GM18858 (cell line): ENCODE data around the gene SRSF4.
"Not testable (repeated sequence)": the region's sequence is repeated elsewhere in the genome, so short reads cannot be mapped to it uniquely, and the experiment has no call there.

Experiments used
- ATAC-seq: cut with Tn5 transposase; IDR thresholded peaks from one replicate; pipeline ENCODE4 v1.9.1; 2021; ENCODE audit not compliant: unreplicated experiment

Gene SRSF4

DNA sequence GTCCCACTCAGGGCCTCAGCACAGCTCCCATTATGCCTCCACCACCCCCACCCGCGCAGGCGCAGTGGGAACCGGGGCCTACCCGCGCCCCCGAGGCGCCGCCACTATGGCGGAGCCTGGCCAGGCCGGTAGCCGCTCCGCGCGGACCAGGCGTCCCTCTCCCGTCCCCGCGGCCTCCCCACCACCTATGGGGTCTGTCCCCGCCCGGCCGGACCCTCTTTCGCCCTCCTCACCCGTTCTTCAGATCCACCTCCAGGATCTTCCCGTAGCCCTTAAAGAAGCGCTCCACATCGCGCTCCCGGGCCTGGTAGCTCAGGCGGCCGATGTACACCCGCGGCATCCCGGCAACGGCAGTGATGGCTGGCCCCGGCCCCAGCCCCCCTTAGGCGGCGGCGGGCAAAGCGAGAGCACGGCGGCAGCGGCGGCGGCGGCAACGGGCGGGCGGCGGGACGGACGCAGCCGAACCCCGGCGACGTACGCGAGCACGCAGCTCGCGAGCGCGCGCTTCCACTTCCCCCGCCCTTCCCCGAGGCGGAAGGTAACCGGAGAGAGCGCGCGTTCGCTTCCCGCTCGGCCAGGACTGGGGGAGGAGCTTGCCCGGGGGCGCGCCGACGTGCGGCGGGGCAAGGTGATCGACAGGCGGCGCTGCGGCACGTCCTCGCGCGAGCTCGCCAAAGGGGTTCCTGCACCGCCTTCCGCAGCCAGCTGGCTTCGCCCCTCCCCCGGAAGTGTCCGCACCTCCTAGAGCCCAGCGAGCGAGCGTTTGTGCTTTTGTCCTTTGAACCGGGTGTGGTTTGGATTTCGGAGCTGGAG lies at the start of gene SRSF4:
TSS of gene SRSF4 (minus strand) at position 488 of the 813 bp plus-strand sequence. CDS start at position 340, 148 bp downstream.
- ATAC-seq: peak; percentile 76

DNA sequence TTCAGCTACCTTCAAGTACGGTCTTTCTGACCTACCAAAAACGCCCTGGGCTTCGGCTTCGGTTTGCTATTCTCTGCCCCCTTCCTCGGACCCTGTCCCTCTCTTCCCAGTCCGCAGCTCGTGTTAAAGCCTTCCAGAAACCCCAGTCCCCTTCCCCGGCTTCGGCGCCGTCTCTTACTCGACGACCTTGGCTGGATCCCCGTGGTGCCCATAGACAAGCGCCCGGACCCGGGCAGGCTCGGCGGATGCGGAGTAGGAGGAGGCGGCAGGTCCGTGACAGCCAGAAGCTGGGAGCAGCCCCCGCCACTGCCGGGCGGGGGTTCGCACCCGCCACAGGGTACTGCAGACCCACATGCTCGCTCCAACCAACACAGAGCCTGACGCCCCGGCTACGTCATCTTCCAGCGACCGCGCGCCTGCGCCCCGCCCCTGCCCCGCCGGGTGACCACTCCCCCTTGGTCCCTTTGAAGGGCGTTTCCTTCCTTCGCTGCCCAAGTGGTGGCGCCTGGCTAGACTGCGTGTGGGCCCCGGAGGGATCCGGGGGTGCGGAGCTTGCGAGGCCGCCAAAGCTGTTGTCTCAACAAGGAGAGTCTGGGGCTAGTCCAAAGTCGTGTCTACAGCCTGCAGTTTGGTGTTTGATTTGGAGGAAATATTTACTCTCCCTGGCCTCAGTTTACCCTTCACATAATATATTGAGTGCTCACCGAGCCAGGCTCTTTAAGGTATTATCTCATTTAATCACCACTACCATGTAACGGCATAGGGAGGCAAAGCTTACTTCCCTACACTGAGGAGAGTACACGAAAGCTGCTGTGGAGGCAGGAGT lies 49.1 kb upstream of the SRSF4 start, which contains the start of gene MECR:
TSS of gene MECR (minus strand) at position 382 of the 826 bp plus-strand sequence. CDS start at position 354, 28 bp downstream.
- ATAC-seq: peak; percentile 80

DNA sequence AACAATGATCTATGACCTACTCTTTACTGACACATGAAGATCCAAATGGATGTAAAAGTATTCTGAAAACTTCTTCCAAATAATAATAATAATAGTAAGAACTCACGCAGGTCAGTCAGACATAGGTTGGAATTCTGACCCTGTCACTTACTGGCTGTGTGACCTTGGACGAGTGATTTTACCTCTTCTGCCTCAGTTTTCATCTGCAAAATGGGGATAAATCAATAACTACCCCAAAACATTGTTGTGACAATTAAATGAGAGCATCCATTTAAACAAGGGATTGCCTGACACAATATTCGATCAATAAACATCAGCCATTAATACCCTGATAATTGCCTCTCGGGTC lies 48.5 kb upstream of the SRSF4 start:
- ATAC-seq: no peak

DNA sequence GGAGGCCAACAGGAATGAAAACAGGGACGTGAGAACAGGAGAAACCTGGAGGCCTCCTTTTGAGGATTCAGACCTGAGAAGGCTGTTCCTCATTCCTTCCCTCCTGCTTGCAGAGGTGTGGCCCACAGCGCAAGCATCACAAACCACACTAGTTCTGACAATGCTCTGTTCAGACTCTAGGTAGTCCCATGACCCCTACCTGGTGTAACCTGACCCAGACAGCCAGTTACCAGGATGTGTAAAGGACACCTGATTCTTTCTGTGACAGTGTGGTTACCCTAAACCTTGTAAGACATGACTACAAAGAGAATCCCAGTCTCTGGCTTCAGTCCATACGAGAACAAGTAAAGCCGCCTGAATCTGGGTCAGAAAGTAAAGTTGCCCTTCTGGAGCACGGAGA lies 45.8 kb upstream of the SRSF4 start:
- ATAC-seq: no peak

DNA sequence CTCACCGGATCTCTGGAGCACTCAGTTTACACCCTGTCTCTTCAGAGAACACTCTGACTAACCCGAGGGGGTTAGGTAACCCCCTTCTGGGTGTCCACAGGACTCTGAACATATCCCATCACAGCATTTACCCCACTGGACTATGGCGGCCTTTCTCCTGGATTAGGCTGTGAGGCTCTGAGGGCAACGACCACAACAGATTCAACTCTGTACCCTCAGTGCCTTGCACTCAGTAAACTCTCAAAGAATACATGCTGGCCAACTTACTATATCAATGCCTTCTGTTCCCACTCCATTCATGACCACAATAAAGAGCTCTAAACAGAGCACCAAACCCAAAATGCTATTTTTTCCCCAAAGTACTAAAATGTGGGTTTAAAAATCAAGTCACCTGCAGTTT lies 43.7 kb upstream of the SRSF4 start:
- ATAC-seq: no peak

DNA sequence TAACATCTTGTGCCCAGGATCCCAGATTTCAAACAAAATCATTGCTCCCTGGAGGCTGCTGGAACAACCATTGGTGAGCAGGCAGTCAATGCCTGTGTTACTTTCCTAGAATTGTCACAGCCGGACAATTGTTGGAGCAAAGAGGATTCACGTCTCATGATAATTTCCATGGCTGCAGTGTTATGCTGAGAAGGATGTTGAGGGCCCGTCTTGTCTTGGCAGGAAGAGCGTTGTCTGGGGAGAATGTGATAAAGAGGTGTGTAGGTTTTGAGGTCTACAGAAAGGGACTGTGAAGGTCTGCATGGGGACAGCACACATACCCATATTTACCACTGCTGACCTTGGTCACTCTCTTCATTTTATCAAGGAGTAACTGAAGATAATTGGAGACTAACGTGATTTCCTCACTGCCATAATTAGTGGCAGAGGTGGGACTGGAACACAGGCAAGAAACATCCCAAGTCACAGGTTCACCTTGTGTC lies 42.7 kb upstream of the SRSF4 start:
- ATAC-seq: no peak

DNA sequence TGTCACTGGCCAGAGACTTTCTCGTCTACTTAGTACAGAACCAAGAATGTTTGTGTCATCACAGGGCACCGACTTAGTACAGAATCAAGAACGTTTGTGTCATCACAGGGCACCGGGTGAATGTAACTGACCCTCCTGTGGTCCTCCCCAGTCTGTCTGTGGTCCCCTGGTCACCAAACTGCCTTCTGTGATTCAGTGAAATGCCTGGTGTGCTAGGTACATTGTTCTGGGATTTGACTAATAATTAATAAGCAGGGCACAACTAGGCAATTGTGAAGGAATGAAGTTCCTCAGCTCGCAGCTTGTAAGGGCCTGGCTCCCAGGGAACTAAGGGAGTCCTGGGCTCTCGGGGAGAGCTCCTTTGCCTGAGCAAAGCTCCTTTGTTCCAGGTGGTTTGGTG lies 41.8 kb upstream of the SRSF4 start:
- no peak for ATAC-seq

DNA sequence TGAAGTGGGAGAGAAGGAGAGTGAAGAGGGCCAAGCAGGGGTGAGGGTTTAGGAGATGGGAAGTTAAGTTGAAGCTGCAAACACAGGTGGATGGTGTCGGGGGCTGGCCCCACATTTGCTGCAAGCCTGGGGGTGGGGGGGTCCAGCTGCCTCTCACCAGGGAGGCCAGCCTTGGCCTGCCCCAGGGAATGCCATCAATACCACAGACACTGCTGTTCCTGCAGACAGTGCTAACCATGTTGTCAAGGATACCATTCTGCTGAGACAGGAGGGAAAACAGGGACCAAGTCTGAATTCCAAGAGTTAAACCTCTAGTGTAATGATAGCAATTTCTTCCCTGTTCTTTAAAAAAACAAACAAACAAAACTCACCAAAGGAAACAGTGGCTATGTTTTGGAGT lies 41.0 kb upstream of the SRSF4 start:
- ATAC-seq: no peak

DNA sequence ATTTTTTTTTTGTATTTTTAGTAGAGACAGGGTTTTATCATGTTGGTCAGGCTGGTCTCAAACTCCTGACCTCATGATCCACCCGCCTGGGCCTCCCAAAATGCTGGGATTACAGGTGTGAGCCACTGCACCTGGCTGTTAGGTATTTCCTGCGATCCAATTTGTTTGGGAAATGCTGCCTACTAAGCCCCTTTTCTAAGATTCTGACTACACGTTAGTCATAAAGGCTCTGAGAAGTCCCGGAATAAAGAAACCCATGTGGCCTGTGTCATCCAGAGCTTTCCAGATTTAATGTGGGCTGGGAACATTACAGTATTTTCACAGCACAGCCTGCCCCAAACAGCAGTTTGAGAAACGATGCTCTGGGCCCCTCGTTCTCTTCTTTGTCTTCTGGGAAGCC lies 40.6 kb upstream of the SRSF4 start:
- not testable (repeated sequence) for ATAC-seq

DNA sequence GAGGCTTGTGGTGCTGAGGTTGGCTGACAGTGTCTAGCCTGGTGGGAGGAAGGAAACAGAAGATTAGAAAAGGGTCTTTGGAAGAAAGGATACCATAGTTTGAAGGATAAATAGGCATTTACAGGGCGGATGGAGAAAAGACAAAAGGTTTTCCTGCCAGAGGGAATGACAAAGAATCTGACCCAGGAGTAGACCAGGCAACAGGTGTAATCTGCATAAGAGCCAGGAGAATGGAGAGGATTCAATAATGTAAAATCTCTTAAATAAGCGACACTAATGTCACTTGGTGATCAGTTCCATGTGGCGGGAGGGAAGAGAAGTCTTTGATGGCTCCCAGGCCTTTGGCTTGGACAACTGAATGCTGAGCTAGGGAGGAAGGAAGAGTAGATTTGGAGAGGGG lies 39.6 kb upstream of the SRSF4 start:
- ATAC-seq: no peak

DNA sequence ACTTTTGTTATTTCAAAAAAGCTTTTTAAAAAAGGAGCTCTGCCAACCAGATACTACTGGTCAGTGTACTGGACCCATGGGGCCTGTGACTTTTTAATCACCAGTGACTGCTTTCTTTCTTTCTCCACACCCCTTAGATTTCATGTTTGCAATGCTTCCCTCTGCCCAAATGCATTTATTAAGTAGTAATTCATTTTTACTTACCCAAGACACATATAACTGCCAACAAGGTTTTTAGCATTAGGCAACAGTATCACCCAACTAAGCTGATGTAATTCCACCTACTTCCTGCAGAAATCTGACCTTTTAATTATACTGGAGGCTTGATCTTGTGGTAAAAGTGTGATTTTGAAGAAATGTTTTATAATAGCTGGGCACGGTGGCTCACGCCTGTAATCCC lies 36.5 kb upstream of the SRSF4 start:
- no peak for ATAC-seq

DNA sequence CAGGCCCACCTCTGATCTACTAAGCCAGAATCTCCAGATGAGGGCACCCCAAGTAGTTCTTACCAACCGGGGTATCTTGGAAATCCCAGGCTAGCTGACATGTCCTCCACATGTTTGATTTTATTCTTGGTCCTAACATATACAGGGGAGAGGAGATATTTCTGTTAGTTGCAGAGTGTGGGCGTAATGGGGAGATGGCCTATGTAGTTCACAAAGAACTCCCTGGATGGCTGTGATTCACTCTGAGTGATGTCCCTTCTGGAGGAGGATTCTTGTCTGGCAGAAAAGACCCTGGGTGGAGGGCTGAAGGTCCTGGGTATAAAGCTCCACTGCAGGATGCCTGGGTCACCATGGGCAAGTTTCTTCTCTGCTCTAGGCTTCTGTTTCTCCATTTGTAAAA lies 35.9 kb upstream of the SRSF4 start:
- ATAC-seq: no peak

DNA sequence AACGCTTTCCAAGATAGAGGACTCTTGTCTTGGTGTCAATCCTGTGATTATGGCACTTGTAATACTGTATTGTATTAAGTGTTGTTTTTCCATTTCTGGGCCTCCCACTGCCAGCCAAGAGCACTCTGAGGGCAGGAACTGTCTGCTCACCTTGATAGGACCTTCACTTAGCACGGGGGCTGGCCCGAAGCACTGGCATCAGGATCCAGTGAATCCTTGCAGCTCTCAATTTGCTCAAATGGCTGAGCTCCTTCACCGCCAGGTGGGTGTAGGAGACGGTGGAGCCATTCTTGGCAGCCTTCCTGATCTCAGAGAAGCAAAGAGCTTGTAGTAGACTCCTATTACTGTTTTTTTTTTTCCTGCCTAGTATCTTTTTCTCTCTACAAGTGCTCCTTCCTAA lies 31.4 kb upstream of the SRSF4 start:
- no peak for ATAC-seq

DNA sequence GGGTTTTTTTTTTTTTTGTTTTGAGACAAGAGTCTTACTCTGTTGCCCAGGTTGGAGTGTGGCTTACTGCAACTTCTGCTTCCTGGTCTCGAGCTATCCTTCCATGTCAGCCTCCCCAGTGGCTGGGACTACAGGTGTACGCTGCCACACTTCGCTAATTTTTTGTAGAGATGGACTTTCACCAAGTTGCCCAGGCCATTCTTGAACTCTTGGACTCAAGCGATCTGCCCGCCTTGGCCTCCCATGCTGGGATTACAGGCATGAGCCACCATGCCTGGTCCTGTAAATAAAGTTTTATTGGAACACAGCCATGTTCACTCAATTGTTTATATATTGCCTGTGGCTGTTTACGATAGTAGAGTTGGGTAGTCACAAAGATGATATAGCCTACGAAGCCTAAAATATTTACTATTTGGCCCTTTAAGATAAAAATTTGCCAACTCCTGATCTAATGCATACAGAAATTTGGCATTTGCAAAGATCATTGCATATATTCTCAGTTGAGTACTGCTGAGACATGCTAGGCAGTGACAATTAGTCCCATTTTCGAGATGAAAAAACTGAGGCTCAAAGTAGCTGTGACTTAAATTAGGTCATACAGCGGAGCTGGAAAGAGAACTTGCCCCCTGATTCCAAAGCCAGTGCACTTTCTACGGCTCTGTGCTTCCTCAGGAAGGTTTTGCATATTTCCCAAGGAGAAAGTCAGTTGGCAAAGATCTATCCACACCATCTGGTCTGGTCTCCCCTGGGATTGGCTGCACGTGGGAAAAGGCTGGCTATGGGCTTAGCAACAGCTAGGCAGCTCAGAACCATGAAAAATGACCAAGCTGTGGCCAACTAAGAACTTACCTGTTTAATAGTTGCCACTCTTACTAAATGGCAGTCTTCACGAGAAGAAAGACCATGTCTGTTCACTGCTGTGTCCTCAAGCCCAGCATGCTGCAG lies 29.7 kb upstream of the SRSF4 start:
- ATAC-seq: no peak

DNA sequence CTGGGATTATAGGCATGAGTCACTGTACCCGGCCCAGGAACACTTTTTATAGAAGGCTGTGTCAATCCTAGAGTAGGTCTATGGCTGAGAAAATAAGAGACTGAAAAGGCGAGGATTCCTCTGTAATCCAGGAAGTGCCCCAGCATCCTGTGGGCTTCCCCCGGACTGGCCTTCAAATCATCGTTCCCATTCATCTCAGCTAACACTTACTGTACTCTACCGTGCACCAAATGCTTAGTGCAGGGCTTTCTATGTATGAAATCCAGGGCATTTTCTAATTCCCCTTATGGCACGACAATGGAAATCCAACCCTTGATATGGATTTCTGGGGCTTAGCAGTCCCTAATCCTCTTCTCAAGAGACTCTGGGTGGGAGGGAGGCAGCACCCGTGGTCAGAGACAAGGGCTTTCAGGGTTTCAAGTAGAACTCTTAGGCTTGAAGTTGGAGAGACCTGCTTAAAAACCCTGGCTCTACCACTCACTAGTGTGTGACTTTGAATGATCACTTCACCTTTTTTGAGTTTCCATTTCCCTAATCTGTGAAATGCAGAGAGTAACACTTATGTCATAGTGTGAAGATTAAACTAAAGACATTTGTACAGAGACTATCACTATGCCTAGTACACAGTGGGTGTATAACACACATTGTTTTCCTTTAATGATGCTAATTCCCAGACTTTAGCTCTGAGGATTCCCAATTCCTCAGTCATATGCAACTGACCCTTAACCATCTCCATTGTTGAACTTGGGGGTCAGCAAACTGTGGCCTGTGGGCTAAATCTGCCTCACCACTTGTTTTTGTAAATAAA lies 28.8 kb upstream of the SRSF4 start:
- peak; percentile 44 for ATAC-seq

DNA sequence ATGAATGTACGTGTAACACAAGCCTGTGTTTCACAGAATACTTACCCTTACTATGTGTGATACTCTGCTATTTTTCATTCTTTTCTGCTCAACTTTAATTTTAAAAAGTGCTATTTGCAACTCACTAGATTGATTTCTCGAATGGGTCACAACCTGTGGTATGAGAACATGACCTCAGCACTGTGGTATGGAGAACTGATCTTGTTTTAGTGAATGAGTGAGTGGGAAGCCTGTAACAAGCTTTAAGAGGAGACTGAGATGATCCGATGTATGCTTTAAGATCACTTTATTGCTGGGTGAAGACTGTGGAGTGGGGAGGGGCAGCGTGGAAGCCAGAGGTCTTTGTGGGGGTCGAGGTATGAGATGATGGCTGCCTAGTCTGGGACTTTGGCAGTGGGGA lies 27.5 kb upstream of the SRSF4 start:
- no peak for ATAC-seq

DNA sequence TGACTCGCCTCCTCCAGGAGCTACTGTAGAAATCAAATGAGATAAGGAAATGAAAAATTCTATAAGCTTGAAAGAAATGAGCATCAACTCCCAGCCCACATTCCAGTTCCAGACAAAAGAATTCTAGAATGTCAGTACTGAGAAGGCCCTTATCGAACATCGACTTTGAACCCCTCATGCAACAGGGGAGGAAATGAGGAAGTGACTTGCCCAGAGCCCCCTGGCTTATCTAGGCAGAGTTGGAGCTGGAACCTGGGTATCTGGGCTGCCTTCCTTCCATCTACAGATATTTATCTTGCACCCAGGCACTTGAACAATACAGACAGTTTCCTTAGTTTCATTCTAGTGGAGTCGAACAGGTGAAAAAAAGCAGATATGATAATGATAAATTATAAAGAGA lies 26.7 kb upstream of the SRSF4 start:
- no peak for ATAC-seq

DNA sequence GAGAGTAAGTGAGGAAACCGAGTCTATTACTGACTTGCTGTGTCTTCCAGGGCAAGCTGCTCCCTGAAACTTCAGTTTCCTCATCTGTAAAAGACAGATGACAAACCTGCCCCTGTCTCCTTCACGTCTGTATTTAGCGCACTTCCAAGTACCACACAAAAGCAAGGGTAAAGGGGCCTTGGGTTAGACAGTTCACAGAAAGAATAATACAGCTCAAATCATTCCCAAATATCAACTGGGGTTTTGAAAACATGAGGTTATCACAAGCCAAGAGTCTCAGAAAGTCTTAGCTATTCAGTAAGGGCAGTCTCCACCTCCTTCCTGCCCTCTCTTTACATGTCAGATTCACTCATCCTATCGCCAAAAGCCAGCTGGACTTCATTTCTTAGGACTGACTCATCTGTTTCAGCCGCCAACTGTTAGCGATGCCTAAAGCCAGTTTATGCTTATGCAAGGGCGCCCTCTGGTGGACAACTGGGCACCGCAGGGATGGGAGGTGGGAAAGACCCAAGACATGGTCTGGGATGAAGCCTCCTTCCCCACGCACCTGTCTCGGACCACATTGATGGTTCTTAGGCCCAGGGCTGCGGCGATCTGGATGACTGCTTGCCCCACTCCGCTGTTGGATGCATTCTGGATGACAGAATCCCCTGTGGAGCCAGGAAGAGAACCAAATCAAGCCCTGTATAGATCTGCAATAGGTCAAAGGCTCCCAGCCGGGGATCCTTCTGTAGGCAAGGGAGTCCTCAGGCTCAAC lies 21.1 kb upstream of the SRSF4 start:
- no peak for ATAC-seq

DNA sequence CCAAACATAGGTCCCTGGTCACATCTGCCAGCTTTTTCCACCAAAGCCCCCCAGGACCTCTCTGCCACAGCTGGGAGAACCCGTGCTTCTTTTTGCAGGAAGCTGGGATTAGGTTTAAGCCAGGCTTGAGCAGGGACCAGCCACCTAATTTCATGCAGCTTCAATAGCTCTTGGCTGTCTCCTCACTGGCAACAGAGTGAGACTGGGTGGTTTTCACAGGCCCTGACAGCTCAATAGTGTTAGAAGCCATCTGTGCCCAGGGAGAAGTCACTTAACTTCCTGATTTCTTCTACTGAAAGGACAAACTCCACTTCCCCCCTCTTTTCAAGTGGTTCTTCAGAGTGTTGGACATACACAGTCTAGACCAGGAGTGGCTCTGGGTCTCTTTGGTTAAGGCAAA lies 20.4 kb upstream of the SRSF4 start:
- no peak for ATAC-seq
